Stimulated activated CD8-positive, alpha-beta memory T cell treated with anti-CD3 and anti-CD28 coated beads, Interleukin-12 subunit alpha, Interleukin-12 subunit beta, amount 100 ng/mL, for 4 hours (primary cell): ENCODE measurements around the gene KIAA1614.
"Not testable (repeated sequence)": the region's sequence is repeated elsewhere in the genome, so short reads cannot be mapped to it uniquely, and the experiment has no call there.

Source experiments
- DNase-seq: peaks from one replicate; pipeline ENCODE4 v3.0.0-alpha.2; 2020; ENCODE audit warnings: low read depth

Gene KIAA1614

DNA sequence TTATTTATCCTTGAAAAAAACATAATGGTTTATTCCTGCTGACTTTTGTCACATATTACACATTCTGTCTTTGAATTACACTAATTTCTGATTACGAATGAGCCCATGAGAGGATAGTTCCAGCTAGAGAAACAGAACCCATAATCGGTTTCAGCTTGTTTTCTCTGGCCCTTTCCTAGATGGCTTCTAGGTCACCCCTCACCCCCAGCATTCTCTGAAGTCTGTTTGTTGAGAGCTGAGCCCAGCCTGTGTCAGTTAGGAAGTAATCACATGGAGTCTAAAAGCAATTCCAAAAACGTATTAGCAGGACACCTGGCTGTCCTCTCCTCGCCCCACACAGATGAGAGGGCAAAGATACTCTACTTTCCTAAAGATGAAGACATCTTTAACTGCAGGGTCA is 48.9 kb downstream of the KIAA1614 start:
- DNase-seq = no peak

- DNase-seq = no peak
Observed at GRCh38 chr1:180962178-180962577, 49.5 kb downstream of the KIAA1614 start.

DNA sequence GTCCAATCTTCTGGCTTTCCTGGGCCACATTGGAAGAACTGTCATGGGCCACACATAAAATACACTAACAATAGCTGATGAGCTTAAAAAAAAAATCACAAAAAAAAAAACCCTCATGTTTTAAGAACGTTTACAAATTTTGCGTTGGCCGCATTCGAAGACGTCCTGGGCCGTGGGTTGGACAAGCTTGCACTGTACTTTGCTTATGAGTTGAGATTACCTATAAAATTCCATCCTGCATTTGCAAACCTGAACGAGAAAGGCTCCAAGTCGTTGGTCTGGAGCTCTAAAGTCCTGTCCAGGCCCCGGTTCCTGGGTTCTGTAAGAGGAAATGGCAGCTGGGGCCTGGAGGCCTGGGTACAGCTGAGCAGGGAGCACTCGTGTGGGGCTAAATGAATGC is 51.4 kb downstream of the KIAA1614 start:
- DNase-seq = no peak

GRCh38 chr1:180964595-180964994 is 51.9 kb downstream of the KIAA1614 start:
- DNase-seq = no peak

DNA sequence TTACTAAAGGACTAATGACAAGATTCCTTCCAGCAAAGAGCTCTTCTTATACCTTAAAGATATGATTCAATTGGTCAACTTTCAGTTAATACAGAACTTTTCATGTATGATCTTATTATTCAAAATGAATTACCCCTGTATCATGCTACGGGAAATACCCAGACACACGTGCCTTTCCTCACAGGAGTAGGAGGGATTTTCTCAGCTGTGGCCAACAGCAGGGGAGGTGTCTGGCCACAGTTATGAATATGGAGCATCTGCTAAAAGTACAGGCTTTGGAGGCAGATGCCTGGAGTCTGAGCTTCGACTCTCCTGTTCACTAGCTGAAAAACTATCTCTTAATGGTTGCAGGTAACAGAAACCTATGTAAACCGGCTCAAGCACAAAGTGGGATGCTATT is 53.6 kb downstream of the KIAA1614 start:
- no peak for DNase-seq

- DNase-seq = no peak
Observed at GRCh38 chr1:180966744-180967536, 54.2 kb downstream of the KIAA1614 start.

- no peak for DNase-seq
Observed at GRCh38 chr1:180967558-180967957, 54.9 kb downstream of the KIAA1614 start.

GRCh38 chr1:180968834-180969233 is 56.1 kb downstream of the KIAA1614 start:
- not testable (repeated sequence) for DNase-seq

GRCh38 chr1:180969434-180969833 is 56.7 kb downstream of the KIAA1614 start:
- no peak for DNase-seq

DNA sequence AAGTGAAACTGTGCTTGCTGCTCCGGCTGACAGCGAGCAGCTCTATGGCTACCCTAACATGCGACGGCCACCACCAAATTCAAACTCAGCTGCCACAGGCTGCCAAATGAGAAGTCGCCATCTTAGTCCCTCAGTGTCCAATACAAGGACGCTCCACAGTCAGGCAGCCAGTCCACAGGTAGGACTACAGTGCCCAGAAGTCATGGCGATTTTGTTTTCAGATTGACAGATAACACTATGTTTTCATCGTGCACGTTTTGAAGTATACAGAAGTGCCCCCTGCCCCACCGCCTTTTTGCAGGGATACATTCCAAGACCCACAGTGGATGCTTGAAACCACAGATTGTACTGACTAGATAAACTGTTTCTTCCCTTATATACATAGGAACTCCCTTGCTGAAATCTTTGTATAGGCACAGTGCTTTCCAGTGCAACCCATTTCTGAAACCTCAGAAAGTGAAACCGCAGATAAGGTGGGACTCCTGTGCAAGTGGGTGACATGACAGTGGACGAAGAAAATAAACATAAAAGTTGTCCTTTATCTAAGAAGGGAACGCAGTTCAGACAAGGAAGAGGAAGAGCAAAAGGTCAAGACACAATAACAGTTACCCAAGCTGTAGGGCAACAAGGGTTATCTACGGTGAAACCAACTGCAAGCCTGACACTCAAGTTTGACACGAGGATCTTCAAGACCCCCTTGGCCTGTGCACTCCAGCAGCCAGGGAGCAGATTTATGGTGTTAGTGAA is 57.8 kb downstream of the KIAA1614 start:
- no peak for DNase-seq

GRCh38 chr1:180971273-180971997 is 58.7 kb downstream of the KIAA1614 start:
- no peak for DNase-seq

GRCh38 chr1:180973369-180973768 is 60.7 kb downstream of the KIAA1614 start:
- no peak for DNase-seq

- no peak for DNase-seq
Observed at GRCh38 chr1:180974236-180974635, 61.5 kb downstream of the KIAA1614 start.

DNA sequence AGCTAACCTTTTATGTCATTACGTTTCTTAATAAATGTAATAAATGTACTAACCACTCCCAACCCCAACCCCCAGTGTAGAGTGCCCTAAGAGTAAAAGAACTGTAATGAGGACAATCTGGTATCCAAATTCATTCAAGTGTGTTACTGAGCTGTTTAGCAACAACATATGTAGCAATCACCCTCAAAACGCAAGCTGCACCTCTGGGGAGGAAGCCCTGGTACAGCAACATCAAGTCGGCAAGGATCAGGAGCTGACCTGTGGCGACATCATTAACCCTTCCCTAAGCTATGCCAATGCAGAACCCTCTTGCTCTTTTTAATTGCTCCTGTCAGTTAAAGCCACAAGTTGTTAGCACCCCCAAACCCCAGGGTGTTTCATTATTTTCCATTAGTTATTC is 62.9 kb downstream of the KIAA1614 start:
- DNase-seq = no peak

- DNase-seq = no peak
Observed at GRCh38 chr1:180976191-180976590, 63.5 kb downstream of the KIAA1614 start.

- no peak for DNase-seq
Observed at GRCh38 chr1:180976732-180977357, 64.1 kb downstream of the KIAA1614 start.

DNA sequence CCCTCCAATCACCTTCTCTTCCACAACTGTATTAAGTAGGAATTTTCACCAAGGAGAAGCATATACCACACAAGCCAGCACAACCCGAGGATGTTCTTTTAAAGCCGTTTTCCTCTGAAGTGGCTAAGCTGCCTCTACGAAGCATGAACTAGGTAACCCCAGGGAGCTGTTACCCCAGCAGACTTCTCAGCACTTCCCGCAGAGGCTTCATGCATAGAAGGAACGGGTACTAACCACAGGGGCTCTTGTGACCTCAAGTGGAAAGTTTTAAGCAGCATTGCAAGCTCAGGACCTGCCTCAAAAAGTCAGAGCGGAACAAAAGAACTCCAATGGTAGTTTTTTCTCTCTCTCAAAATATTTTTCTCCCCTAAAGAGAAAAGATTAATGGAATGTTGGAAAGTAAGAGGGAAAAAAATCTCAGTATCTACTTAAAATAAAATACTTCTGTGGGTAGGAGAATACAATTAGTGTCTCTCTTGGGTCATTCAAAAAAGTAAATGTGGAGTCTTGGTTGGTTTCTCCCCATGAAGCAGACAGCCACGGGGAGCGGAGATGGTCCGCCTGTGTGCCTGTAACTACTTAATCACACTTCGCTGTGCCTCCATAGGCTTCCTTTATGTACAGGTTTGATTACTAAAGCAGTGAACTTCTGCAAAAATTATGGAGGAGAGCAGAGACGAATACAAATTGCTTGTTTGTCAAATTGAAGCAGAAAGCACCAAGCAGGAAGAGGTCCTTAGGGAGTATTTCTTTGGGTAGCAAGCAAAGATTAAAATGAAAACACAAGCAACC is 69.1 kb downstream of the KIAA1614 start:
- peak; percentile 16 for DNase-seq

GRCh38 chr1:180982422-180982821 is 69.7 kb downstream of the KIAA1614 start:
- no peak for DNase-seq

DNA sequence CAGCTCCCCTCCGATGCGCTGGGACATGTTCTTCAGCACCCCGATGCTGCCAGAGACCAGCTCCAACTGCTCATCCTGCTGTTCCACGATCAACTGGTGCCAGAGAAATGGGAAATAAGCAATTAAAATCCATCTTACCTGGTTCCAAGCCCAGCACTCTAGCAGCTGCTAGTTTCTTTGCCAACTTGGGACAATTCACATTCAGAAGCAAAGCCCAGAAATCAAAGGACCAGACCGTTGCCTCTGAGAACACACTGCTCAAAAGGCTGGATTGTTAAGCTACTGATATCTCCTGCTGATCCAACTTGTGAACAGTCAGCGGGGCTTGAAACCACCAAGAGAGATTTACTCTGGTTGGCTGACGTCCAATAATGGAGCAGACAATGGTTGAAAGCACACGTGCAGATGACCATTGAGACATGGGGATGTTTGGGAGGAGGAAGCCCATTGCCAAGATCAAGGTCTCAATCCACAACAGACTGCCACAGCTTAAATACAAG is 75.6 kb downstream of the KIAA1614 start:
- no peak for DNase-seq

- no peak for DNase-seq
Observed at GRCh38 chr1:180994262-180994661, 81.6 kb downstream of the KIAA1614 start.

DNA sequence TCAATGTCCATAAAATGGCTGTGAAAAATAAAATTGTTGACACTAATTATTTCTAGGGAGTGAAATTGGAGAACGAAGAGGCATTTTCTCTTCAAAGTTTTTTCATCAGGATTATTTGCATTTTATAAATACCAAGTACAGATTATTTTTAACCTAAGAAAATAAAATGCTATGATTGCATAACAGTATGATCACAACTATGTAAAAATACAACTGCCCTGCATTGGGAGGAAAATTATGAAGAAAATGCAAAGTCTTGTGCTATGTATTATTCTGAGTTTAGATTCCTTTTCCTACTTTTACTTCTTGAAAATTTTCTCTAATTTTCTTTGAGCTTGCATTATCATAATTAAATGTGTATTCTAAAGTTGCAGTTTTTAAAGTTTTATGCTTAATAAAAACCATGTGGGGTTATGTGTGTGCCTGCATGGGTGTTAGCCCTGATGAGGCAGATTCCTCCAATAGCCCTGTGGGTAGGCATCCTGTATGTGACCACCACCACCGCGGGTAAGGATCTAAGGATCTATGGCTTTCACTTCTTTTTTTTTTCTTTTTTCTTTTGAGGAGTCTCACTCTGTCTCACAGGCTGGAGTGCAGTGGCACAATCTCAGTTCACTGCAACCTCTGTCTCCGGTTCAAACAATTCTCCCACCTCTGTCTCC is 85.3 kb downstream of the KIAA1614 start:
- no peak for DNase-seq
